A549 (cell line): ENCODE results near the gene PLCL1. TPM values are rescaled to one million over a fixed set of nuclear protein-coding genes. Genes with fewer than 3 reads are reported as not detected.

Experiments used
- ATAC-seq, 2 experiments: fragments of 200-7000 bp in 1 of 2; fragments of >200 bp in 1 of 2; cut with Nextera tagmentation in 1 of 2; cut with Tn5 transposase in 1 of 2; 3 replicates each; pipeline versions ENCODE4 v1.8.0 to v1.9.1; 2018 to 2020; ENCODE audit warnings: mild to moderate bottlenecking in 1 of 2, moderate library complexity in 1 of 2
- CTCF ChIA-PET: fragments of 300-600 bp; sonication (Branson Sonifier 250); formaldehyde crosslinking; extraction: SDS; loops from one replicate; lab custom pipeline; 2021; ENCODE audit warnings: antibody characterized with exemption, inconsistent platforms; lab: Yijun Ruan, JAX
- POLR2A ChIA-PET: fragments of 350-600 bp; formaldehyde crosslinking; extraction: SDS; loops from one replicate; lab custom pipeline; 2021; ENCODE audit warnings: antibody characterized with exemption, inconsistent platforms; lab: Yijun Ruan, JAX
- DNase-seq, 2 experiments: peaks; one replicate each; pipeline versions ENCODE4 v3.0.0 to v3.0.0-alpha.2; 2011 to 2016; ENCODE audit warnings: low read depth in 1 of 2, low spot score in 1 of 2
- FAIRE-seq: peaks from 2 replicates; lab custom pipeline; 2011; peaks lifted over from hg19 to GRCh38; lab: Jason Lieb, UNC
- H3K27ac ChIP-seq, 2 experiments: fragments of >200 bp; sonication (Bioruptor Twin); formaldehyde crosslinking; 3 replicates each; pipeline ENCODE4 v1.5.1; 2016 to 2017
- H3K4me1 ChIP-seq: fragments of >200 bp; sonication (Bioruptor Twin); formaldehyde crosslinking; 3 replicates; pipeline ENCODE4 v1.6.1; 2016
- H3K4me2 ChIP-seq: fragments of >200 bp; sonication (Bioruptor Twin); formaldehyde crosslinking; 3 replicates; pipeline ENCODE4 v1.6.1; 2016
- H3K4me3 ChIP-seq: fragments of >200 bp; sonication (Bioruptor Twin); formaldehyde crosslinking; 3 replicates; pipeline ENCODE4 v1.5.1; 2016
- H3K9me3 ChIP-seq: fragments of >200 bp; sonication (Bioruptor Twin); formaldehyde crosslinking; 3 replicates; pipeline ENCODE4 v1.6.1; 2016
- BHLHE40 ChIP-seq: IDR thresholded peaks from 2 replicates; pipeline ENCODE4 v1.6.1; 2012; ENCODE audit warnings: low read depth, low read length, inconsistent platforms
- CBX8 ChIP-seq: fragments of 200-600 bp; sonication (generic); IDR thresholded peaks from 2 replicates; pipeline ENCODE4 v1.6.1; 2016
- CHD2 ChIP-seq: fragments of 150-350 bp; IDR thresholded peaks from 2 replicates; pipeline ENCODE4 v1.6.1; 2014; ENCODE audit warnings: low read length; ENCODE audit not compliant: partially characterized antibody
- EHF ChIP-seq: fragments of 250-450 bp; sonication (Bioruptor Pico); IDR thresholded peaks from 2 replicates; pipeline ENCODE4 v1.5.0; 2020; ENCODE audit warnings: mild to moderate bottlenecking
- FOXS1 ChIP-seq: fragments of 250-450 bp; sonication (Bioruptor Pico); IDR thresholded peaks from 2 replicates; pipeline ENCODE4 v1.5.0; 2020; ENCODE audit warnings: mild to moderate bottlenecking, moderate library complexity
- GATA3 ChIP-seq: IDR thresholded peaks from 2 replicates; pipeline ENCODE4 v1.6.1; 2012; ENCODE audit warnings: borderline replicate concordance
- HDAC2 ChIP-seq: fragments of 200-600 bp; sonication (generic); IDR thresholded peaks from 2 replicates; pipeline ENCODE4 v1.6.1; 2016
- HOXB13 ChIP-seq: fragments of 250-450 bp; sonication (Bioruptor Pico); IDR thresholded peaks from 2 replicates; pipeline ENCODE4 v1.5.0; 2020; ENCODE audit warnings: low read depth, mild to moderate bottlenecking, moderate library complexity
- JUNB ChIP-seq: fragments of >200 bp; sonication (Bioruptor Twin); formaldehyde crosslinking; IDR thresholded peaks from 2 replicates; pipeline ENCODE4 v1.6.1; 2016
- MYC ChIP-seq: IDR thresholded peaks from 2 replicates; pipeline ENCODE4 v1.6.1; 2012; ENCODE audit warnings: mild to moderate bottlenecking, inconsistent platforms, low read length, improper control_type of control experiment, borderline replicate concordance
- NFE2L2 ChIP-seq: fragments of 150-350 bp; conservative IDR thresholded peaks from 2 replicates; pipeline ENCODE4 v1.6.1; 2014; ENCODE audit warnings: low read length
- PHF8 ChIP-seq: fragments of 200-600 bp; sonication (generic); IDR thresholded peaks from 2 replicates; pipeline ENCODE4 v1.6.1; 2016; ENCODE audit warnings: low read depth, mild to moderate bottlenecking, antibody characterized with exemption, moderate library complexity, borderline replicate concordance
- POLR2A ChIP-seq: IDR thresholded peaks from 2 replicates; pipeline ENCODE4 v1.6.1; 2012; ENCODE audit warnings: mild to moderate bottlenecking, low read length
- POLR2AphosphoS2 ChIP-seq: conservative IDR thresholded peaks from 2 replicates; pipeline ENCODE4 v1.6.1; 2012; ENCODE audit warnings: low read length, improper control_type of control experiment, inconsistent platforms
- RAD21 ChIP-seq, 2 experiments: fragments of >200 bp in 1 of 2; sonication (Bioruptor Twin) in 1 of 2; formaldehyde crosslinking in 1 of 2; IDR thresholded peaks in 1 of 2; conservative IDR thresholded peaks in 1 of 2; 2 replicates in 1 of 2; 3 replicates in 1 of 2; pipeline ENCODE4 v1.6.1; 2012 to 2018; ENCODE audit warnings: inconsistent platforms in 1 of 2
- RARB ChIP-seq: fragments of 250-450 bp; sonication (Bioruptor Pico); IDR thresholded peaks from 2 replicates; pipeline ENCODE4 v1.8.0; 2021; ENCODE audit warnings: mild to moderate bottlenecking, moderate library complexity
- RCOR1 ChIP-seq: fragments of 150-350 bp; IDR thresholded peaks from 2 replicates; pipeline ENCODE4 v1.6.1; 2014; ENCODE audit warnings: antibody characterized with exemption, low read length, low read depth
- RFX5 ChIP-seq: fragments of 450-650 bp; IDR thresholded peaks from 2 replicates; pipeline ENCODE4 v1.7.1; 2014; ENCODE audit warnings: antibody characterized with exemption, mild to moderate bottlenecking, moderate library complexity
- SREBF2 ChIP-seq: fragments of 450-650 bp; IDR thresholded peaks from 2 replicates; pipeline ENCODE4 v1.6.1; 2014; ENCODE audit warnings: mild to moderate bottlenecking, moderate library complexity
- TP53 ChIP-seq: fragments of 250-450 bp; sonication (Bioruptor Pico); IDR thresholded peaks from 2 replicates; pipeline ENCODE4 v1.5.0; 2021; ENCODE audit warnings: mild to moderate bottlenecking, moderate library complexity
- ZNF302 ChIP-seq: fragments of 250-450 bp; sonication (Bioruptor Pico); IDR thresholded peaks from 2 replicates; pipeline ENCODE4 v1.9.0; 2021; ENCODE audit warnings: inconsistent platforms, mild to moderate bottlenecking, moderate library complexity
- WGBS: methylation state at CpG from one replicate; pipeline ENCODE4 v1.1.6; 2017; ENCODE audit errors: missing lambda C conversion rate; 5-methylcytosine and 5-hydroxymethylcytosine counted together
- polyA plus RNA-seq, 4 experiments: library from polyadenylated mRNA; depleted of rRNA in 3 of 4; stranded (reverse); fragments of >200 nt; fragmentation: RNase III in 1 of 4; extraction: RNeasy Plus Mini Kit Qiagen cat#74134 plus additional on column Dnase treatment in 1 of 4; gene quantifications; 2 replicates in 3 of 4; 3 replicates in 1 of 4; pipeline ENCODE4 v1.2.3, GENCODE V29; 2011 to 2017
- TF ChIP-seq, protein P1 (sequence below): IDR thresholded peaks from 2 replicates; pipeline ENCODE4 v1.6.1; 2012; ENCODE audit warnings: low read depth, borderline replicate concordance
- TF ChIP-seq, protein P2 (sequence below): fragments of 200-600 bp; sonication (generic); IDR thresholded peaks from 2 replicates; pipeline ENCODE4 v1.6.1; 2016; ENCODE audit warnings: antibody characterized with exemption, mild to moderate bottlenecking, moderate library complexity
- TF ChIP-seq, protein P3 (sequence below): fragments of 150-350 bp; IDR thresholded peaks from 2 replicates; pipeline ENCODE4 v1.6.1; 2014; ENCODE audit warnings: low read depth, mild to moderate bottlenecking, low read length
- TF ChIP-seq, protein P4 (sequence below): fragments of 250-450 bp; sonication (Bioruptor Pico); IDR thresholded peaks from 2 replicates; pipeline ENCODE4 v1.5.0; 2020; ENCODE audit warnings: low read depth, mild to moderate bottlenecking, moderate library complexity
- TF ChIP-seq, protein P5 (sequence below): fragments of 250-450 bp; sonication (Bioruptor Pico); IDR thresholded peaks from 2 replicates; pipeline ENCODE4 v1.5.0; 2021; ENCODE audit warnings: mild to moderate bottlenecking, moderate library complexity, borderline replicate concordance
- TF ChIP-seq, protein P6 (sequence below): fragments of >200 bp; sonication (Bioruptor Twin); formaldehyde crosslinking; IDR thresholded peaks from 3 replicates; pipeline ENCODE4 v1.6.1; 2016
- TF ChIP-seq, protein P7 (sequence below): fragments of 450-650 bp; IDR thresholded peaks from 2 replicates; pipeline ENCODE4 v1.6.1; 2014; ENCODE audit warnings: antibody characterized with exemption

The PLCL1 gene
- polyA plus RNA-seq, 2 of the 4 experiments (the other 2 are of a cell fraction): 0.03 TPM

DNA sequence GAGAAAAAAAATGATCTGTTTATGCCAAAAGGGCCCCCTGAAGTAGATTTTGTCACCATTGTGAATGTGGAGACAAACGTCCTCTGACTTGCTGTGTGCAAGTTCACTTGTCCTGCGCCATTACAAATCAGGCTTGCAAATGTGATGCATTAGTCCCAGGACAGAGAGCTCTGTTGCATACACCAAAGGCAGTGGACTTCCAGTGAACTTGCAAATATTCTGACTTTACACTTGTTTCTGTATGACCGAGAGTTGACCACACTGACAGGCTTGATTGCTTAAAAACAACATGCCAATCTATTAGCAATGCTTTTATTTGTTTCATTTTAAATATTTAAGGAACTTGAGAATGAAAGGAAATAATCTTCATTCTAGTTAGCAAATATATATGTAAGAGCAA is 293.2 kb downstream of the PLCL1 start:
- Histone ChIP-seq H3K9me3 (no peaks in the 10 kb centered on the region), H3K27ac (no peak overlapping the region), H3K4me3 (no peak overlapping the region), H3K4me1 (no peaks in the 10 kb centered on the region), H3K4me2 (no peak overlapping the region)
- WGBS: 0% methylated on average over 3 of the region's 3 CpGs
- ATAC-seq (no peak), FAIRE-seq (no peak), DNase-seq (no peak)
- TF ChIP-seq, protein P1, sequence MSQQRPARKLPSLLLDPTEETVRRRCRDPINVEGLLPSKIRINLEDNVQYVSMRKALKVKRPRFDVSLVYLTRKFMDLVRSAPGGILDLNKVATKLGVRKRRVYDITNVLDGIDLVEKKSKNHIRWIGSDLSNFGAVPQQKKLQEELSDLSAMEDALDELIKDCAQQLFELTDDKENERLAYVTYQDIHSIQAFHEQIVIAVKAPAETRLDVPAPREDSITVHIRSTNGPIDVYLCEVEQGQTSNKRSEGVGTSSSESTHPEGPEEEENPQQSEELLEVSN: no peak
- TF ChIP-seq CBX8 (no peak), RAD21 (conservative IDR thresholded peaks at IDR 0.05 in 1 of 2, IDR thresholded peaks at IDR 0.05 in 1 of 2) (no peak), GATA3 (no peak), RARB (CRISPR knock-in tag) (no peak), RFX5 (no peak), ZNF302 (CRISPR knock-in tag) (no peak), HOXB13 (CRISPR knock-in tag) (no peak), TP53 (CRISPR knock-in tag) (no peak), BHLHE40 (no peak), JUNB (no peak), FOXS1 (no peak), EHF (CRISPR knock-in tag) (no peak), MYC (no peak), NFE2L2 (no peak), HDAC2 (no peak)
- TF ChIP-seq, protein P2, sequence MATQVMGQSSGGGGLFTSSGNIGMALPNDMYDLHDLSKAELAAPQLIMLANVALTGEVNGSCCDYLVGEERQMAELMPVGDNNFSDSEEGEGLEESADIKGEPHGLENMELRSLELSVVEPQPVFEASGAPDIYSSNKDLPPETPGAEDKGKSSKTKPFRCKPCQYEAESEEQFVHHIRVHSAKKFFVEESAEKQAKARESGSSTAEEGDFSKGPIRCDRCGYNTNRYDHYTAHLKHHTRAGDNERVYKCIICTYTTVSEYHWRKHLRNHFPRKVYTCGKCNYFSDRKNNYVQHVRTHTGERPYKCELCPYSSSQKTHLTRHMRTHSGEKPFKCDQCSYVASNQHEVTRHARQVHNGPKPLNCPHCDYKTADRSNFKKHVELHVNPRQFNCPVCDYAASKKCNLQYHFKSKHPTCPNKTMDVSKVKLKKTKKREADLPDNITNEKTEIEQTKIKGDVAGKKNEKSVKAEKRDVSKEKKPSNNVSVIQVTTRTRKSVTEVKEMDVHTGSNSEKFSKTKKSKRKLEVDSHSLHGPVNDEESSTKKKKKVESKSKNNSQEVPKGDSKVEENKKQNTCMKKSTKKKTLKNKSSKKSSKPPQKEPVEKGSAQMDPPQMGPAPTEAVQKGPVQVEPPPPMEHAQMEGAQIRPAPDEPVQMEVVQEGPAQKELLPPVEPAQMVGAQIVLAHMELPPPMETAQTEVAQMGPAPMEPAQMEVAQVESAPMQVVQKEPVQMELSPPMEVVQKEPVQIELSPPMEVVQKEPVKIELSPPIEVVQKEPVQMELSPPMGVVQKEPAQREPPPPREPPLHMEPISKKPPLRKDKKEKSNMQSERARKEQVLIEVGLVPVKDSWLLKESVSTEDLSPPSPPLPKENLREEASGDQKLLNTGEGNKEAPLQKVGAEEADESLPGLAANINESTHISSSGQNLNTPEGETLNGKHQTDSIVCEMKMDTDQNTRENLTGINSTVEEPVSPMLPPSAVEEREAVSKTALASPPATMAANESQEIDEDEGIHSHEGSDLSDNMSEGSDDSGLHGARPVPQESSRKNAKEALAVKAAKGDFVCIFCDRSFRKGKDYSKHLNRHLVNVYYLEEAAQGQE: no peak
- TF ChIP-seq, protein P3, sequence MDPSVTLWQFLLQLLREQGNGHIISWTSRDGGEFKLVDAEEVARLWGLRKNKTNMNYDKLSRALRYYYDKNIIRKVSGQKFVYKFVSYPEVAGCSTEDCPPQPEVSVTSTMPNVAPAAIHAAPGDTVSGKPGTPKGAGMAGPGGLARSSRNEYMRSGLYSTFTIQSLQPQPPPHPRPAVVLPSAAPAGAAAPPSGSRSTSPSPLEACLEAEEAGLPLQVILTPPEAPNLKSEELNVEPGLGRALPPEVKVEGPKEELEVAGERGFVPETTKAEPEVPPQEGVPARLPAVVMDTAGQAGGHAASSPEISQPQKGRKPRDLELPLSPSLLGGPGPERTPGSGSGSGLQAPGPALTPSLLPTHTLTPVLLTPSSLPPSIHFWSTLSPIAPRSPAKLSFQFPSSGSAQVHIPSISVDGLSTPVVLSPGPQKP: no peak
- TF ChIP-seq, protein P4, sequence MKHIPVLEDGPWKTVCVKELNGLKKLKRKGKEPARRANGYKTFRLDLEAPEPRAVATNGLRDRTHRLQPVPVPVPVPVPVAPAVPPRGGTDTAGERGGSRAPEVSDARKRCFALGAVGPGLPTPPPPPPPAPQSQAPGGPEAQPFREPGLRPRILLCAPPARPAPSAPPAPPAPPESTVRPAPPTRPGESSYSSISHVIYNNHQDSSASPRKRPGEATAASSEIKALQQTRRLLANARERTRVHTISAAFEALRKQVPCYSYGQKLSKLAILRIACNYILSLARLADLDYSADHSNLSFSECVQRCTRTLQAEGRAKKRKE (CRISPR knock-in tag): no peak
- ChIA-PET POLR2A (no interaction called here), CTCF (no interaction called here)

DNA sequence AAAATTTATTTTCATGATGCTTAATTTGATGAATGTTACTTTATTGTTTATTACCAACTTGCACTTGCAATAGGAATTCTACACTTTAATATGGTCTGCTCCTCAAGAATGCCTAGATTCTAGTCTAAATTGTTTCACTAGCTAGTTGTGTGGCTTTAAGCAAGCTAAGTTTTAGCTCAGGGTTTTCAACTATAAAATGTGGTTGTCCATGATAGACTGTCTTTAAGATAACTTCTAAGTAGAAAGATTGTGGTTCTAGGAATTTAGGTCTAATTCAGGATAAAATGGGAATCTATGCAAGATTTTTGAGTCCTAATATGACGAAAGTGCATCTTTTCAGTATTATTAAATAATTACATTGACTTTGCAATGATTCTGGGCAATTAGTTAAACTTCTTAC is 294.0 kb downstream of the PLCL1 start:
- CTCF ChIA-PET: no interaction called here
- Histone ChIP-seq H3K9me3 (no peaks in the 10 kb centered on the region), H3K4me3 (no peak overlapping the region), H3K4me1 (no peaks in the 10 kb centered on the region), H3K4me2 (no peak overlapping the region), H3K27ac (no peak overlapping the region)
- POLR2A ChIA-PET: no interaction called here
- DNase-seq: no peak
- ATAC-seq: no peak
- WGBS: 6% methylated on average over 1 of the region's 1 CpG
- FAIRE-seq: no peak
- TF ChIP-seq POLR2A: no peak
- TF ChIP-seq, protein P5, sequence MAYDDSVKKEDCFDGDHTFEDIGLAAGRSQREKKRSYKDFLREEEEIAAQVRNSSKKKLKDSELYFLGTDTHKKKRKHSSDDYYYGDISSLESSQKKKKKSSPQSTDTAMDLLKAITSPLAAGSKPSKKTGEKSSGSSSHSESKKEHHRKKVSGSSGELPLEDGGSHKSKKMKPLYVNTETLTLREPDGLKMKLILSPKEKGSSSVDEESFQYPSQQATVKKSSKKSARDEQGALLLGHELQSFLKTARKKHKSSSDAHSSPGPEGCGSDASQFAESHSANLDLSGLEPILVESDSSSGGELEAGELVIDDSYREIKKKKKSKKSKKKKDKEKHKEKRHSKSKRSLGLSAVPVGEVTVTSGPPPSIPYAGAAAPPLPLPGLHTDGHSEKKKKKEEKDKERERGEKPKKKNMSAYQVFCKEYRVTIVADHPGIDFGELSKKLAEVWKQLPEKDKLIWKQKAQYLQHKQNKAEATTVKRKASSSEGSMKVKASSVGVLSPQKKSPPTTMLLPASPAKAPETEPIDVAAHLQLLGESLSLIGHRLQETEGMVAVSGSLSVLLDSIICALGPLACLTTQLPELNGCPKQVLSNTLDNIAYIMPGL (CRISPR knock-in tag): no peak
- TF ChIP-seq, protein P6, sequence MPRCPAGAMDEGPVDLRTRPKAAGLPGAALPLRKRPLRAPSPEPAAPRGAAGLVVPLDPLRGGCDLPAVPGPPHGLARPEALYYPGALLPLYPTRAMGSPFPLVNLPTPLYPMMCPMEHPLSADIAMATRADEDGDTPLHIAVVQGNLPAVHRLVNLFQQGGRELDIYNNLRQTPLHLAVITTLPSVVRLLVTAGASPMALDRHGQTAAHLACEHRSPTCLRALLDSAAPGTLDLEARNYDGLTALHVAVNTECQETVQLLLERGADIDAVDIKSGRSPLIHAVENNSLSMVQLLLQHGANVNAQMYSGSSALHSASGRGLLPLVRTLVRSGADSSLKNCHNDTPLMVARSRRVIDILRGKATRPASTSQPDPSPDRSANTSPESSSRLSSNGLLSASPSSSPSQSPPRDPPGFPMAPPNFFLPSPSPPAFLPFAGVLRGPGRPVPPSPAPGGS: no peak
- no peak for TF ChIP-seq SREBF2
- TF ChIP-seq, protein P1: no peak
- TF ChIP-seq, protein P7, sequence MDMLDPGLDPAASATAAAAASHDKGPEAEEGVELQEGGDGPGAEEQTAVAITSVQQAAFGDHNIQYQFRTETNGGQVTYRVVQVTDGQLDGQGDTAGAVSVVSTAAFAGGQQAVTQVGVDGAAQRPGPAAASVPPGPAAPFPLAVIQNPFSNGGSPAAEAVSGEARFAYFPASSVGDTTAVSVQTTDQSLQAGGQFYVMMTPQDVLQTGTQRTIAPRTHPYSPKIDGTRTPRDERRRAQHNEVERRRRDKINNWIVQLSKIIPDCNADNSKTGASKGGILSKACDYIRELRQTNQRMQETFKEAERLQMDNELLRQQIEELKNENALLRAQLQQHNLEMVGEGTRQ: no peak
- no peak for TF ChIP-seq TP53 (CRISPR knock-in tag)
- no peak for TF ChIP-seq POLR2AphosphoS2
- no peak for TF ChIP-seq BHLHE40
- no peak for TF ChIP-seq RCOR1
- TF ChIP-seq PHF8: no peak
- no peak for TF ChIP-seq CHD2
